ENCODE results near the gene MGAT4B.

- TF ChIP-seq KDM1A (IDR thresholded peaks at IDR 0.05; ENCODE audit: low read depth) (no peak), RFX5 (IDR thresholded peaks at IDR 0.05) (no peak), EP300 (IDR thresholded peaks at IDR 0.05) (no peak), ATOH8 (CRISPR knock-in tag; IDR thresholded peaks at IDR 0.05; ENCODE audit: low read depth) (no peak), CTCF (IDR thresholded peaks at IDR 0.05) (no peak)
Observed at GRCh38 chr5:179777456-179777855, 29.2 kb downstream of the MGAT4B start.
